IPS-20b (cell line): ENCODE measurements around the gene KCNMA1.

Source experiments
- H3K27ac ChIP-seq: one replicate; pipeline ENCODE4 v1.5.1; 2013; ENCODE audit warnings: low read length
- H3K27me3 ChIP-seq: 2 replicates; pipeline ENCODE4 v1.6.1; 2013; ENCODE audit warnings: mild to moderate bottlenecking, low read length, inconsistent platforms; ENCODE audit not compliant: insufficient read depth
- H3K36me3 ChIP-seq: 2 replicates; pipeline ENCODE4 v1.6.1; 2013; ENCODE audit warnings: low read depth, mild to moderate bottlenecking, inconsistent platforms, low read length, moderate library complexity; ENCODE audit not compliant: insufficient read depth
- H3K4me1 ChIP-seq: 2 replicates; pipeline ENCODE4 v1.6.1; 2013; ENCODE audit warnings: mild to moderate bottlenecking, control low read depth, inconsistent platforms, low read length, moderate library complexity; ENCODE audit not compliant: insufficient read depth
- H3K4me3 ChIP-seq: 2 replicates; pipeline ENCODE4 v1.5.1; 2013; ENCODE audit warnings: mild to moderate bottlenecking, low read length, inconsistent platforms
- H3K9ac ChIP-seq: 2 replicates; pipeline ENCODE4 v1.6.1; 2013; ENCODE audit warnings: low read depth, mild to moderate bottlenecking, inconsistent platforms, low read length, moderate library complexity
- H3K9me3 ChIP-seq: 2 replicates; pipeline ENCODE4 v1.6.1; 2013; ENCODE audit warnings: mild to moderate bottlenecking, low read depth, low read length, inconsistent platforms; ENCODE audit not compliant: insufficient read depth

The KCNMA1 gene

GRCh38 chr10:77459905-77460304 is 177.7 kb downstream of the KCNMA1 start:
- Histone ChIP-seq H3K27ac (no peak overlapping the region), H3K9me3 (no peaks in the 10 kb centered on the region), H3K4me1 (0 out of 2 replicates have a peak, but pooled peaks cover 4% of the 10 kb centered on the region), H3K27me3 (no peaks in the 10 kb centered on the region; the same call in 1 of the 2 replicates), H3K4me3 (no peak overlapping the region), H3K36me3 (no peaks in the 10 kb centered on the region), H3K9ac (no peak overlapping the region)

GRCh38 chr10:77458986-77459590 is 178.5 kb downstream of the KCNMA1 start:
- H3K27ac ChIP-seq, result no peak overlapping the region
- H3K9me3 ChIP-seq, result no peaks in the 10 kb centered on the region

GRCh38 chr10:77457721-77458120 is 179.9 kb downstream of the KCNMA1 start:
- no peak overlapping the region for H3K9ac ChIP-seq
- no peaks in the 10 kb centered on the region; the same call in 1 of the 2 replicates for H3K27me3 ChIP-seq
- H3K27ac ChIP-seq, result no peak overlapping the region
- no peaks in the 10 kb centered on the region for H3K9me3 ChIP-seq
- H3K4me1 ChIP-seq, result 0 out of 2 replicates have a peak, but pooled peaks cover 2% of the 10 kb centered on the region
- no peaks in the 10 kb centered on the region for H3K36me3 ChIP-seq
- H3K4me3 ChIP-seq, result no peak overlapping the region

More at GRCh38 chr10:77458986-77459590, 178.5 kb downstream of the KCNMA1 start:
- no peaks in the 10 kb centered on the region for H3K36me3 ChIP-seq
- H3K4me3 ChIP-seq, result no peak overlapping the region
- no peaks in the 10 kb centered on the region; the same call in 1 of the 2 replicates for H3K27me3 ChIP-seq
- H3K9ac ChIP-seq, result no peak overlapping the region
- 0 out of 2 replicates have a peak, but pooled peaks cover 4% of the 10 kb centered on the region for H3K4me1 ChIP-seq

- H3K27ac ChIP-seq, result no peak overlapping the region
These were observed 180.3 kb downstream of the KCNMA1 start for GRCh38 chr10:77457266-77457665.

GRCh38 chr10:77456414-77456813 is 181.2 kb downstream of the KCNMA1 start:
- Histone ChIP-seq H3K27me3 (no peaks in the 10 kb centered on the region; the same call in 1 of the 2 replicates), H3K9ac (no peak overlapping the region), H3K9me3 (no peaks in the 10 kb centered on the region), H3K27ac (no peak overlapping the region), H3K4me1 (peaks cover 9% of the 10 kb centered on the region; the same call in 1 of the 2 replicates), H3K36me3 (no peaks in the 10 kb centered on the region), H3K4me3 (no peak overlapping the region)

More at GRCh38 chr10:77457266-77457665, 180.3 kb downstream of the KCNMA1 start:
- 0 out of 2 replicates have a peak, but pooled peaks cover 2% of the 10 kb centered on the region for H3K4me1 ChIP-seq
- H3K9ac ChIP-seq, result no peak overlapping the region
- no peak overlapping the region for H3K4me3 ChIP-seq
- H3K27me3 ChIP-seq, result no peaks in the 10 kb centered on the region; the same call in 1 of the 2 replicates
- no peaks in the 10 kb centered on the region for H3K36me3 ChIP-seq
- H3K9me3 ChIP-seq, result no peaks in the 10 kb centered on the region

GRCh38 chr10:77455561-77455960 is 182.0 kb downstream of the KCNMA1 start:
- H3K9ac ChIP-seq, result no peak overlapping the region
- no peak overlapping the region for H3K27ac ChIP-seq
- H3K4me3 ChIP-seq, result no peak overlapping the region
- no peaks in the 10 kb centered on the region; the same call in 1 of the 2 replicates for H3K27me3 ChIP-seq
- peaks cover 9% of the 10 kb centered on the region; the same call in 1 of the 2 replicates for H3K4me1 ChIP-seq
- no peaks in the 10 kb centered on the region for H3K9me3 ChIP-seq
- no peaks in the 10 kb centered on the region for H3K36me3 ChIP-seq

- Histone ChIP-seq H3K4me3 (no peak overlapping the region), H3K9ac (no peak overlapping the region), H3K36me3 (no peaks in the 10 kb centered on the region), H3K9me3 (no peaks in the 10 kb centered on the region), H3K4me1 (peaks cover 9% of the 10 kb centered on the region; the same call in 1 of the 2 replicates), H3K27ac (no peak overlapping the region), H3K27me3 (no peaks in the 10 kb centered on the region; the same call in 1 of the 2 replicates)
These were observed 184.6 kb downstream of the KCNMA1 start for GRCh38 chr10:77452952-77453564.

GRCh38 chr10:77451886-77452285 is 185.7 kb downstream of the KCNMA1 start:
- Histone ChIP-seq H3K4me1 (peaks cover 9% of the 10 kb centered on the region; the same call in 1 of the 2 replicates), H3K36me3 (no peaks in the 10 kb centered on the region), H3K27ac (no peak overlapping the region), H3K4me3 (no peak overlapping the region), H3K9ac (no peak overlapping the region), H3K9me3 (no peaks in the 10 kb centered on the region), H3K27me3 (no peaks in the 10 kb centered on the region; the same call in 1 of the 2 replicates)

GRCh38 chr10:77448226-77448625 is 189.4 kb downstream of the KCNMA1 start:
- Histone ChIP-seq H3K36me3 (no peaks in the 10 kb centered on the region), H3K27ac (no peak overlapping the region), H3K9ac (no peak overlapping the region), H3K27me3 (no peaks in the 10 kb centered on the region), H3K4me1 (peaks cover 9% of the 10 kb centered on the region; the same call in 1 of the 2 replicates), H3K4me3 (no peak overlapping the region), H3K9me3 (no peaks in the 10 kb centered on the region)

- no peaks in the 10 kb centered on the region for H3K9me3 ChIP-seq
- peaks cover 2% of the 10 kb centered on the region; the same call in 1 of the 2 replicates for H3K4me1 ChIP-seq
- H3K36me3 ChIP-seq, result no peaks in the 10 kb centered on the region
- H3K4me3 ChIP-seq, result no peak overlapping the region
- no peak overlapping the region for H3K27ac ChIP-seq
- H3K27me3 ChIP-seq, result no peaks in the 10 kb centered on the region
- H3K9ac ChIP-seq, result no peak overlapping the region
These were observed 190.9 kb downstream of the KCNMA1 start for GRCh38 chr10:77446700-77447099.

GRCh38 chr10:77445547-77445946 is 192.1 kb downstream of the KCNMA1 start:
- no peaks in the 10 kb centered on the region for H3K9me3 ChIP-seq
- no peak overlapping the region for H3K27ac ChIP-seq
- H3K36me3 ChIP-seq, result no peaks in the 10 kb centered on the region
- no peaks in the 10 kb centered on the region for H3K4me1 ChIP-seq
- no peaks in the 10 kb centered on the region for H3K27me3 ChIP-seq
- H3K4me3 ChIP-seq, result no peak overlapping the region
- H3K9ac ChIP-seq, result no peak overlapping the region

GRCh38 chr10:77444041-77444440 is 193.6 kb downstream of the KCNMA1 start:
- Histone ChIP-seq H3K9me3 (no peaks in the 10 kb centered on the region), H3K27me3 (no peaks in the 10 kb centered on the region), H3K4me1 (no peaks in the 10 kb centered on the region), H3K27ac (no peak overlapping the region), H3K36me3 (no peaks in the 10 kb centered on the region), H3K9ac (no peak overlapping the region), H3K4me3 (no peak overlapping the region)
